Smooth muscle cell (in vitro differentiated cells): ENCODE data around the gene CUL4A. TPM values are rescaled to one million over a fixed set of nuclear protein-coding genes. Genes with fewer than 3 reads are reported as not detected.

Experiments
- DNase-seq: peaks from one replicate; lab custom pipeline; 2025; ENCODE audit not compliant: unreplicated experiment; lab: John Stamatoyannopoulos, UW
- H2AFZ ChIP-seq: fragments of 200-600 bp; sonication (generic); 2 replicates; pipeline ENCODE4 v1.6.0; 2016; ENCODE audit warnings: antibody characterized with exemption, low read depth, mild to moderate bottlenecking
- H3F3A ChIP-seq: fragments of 200-600 bp; sonication (generic); 2 replicates; pipeline ENCODE4 v1.6.0; 2017; ENCODE audit warnings: antibody characterized with exemption, low read depth
- H3K27ac ChIP-seq: fragments of 200-600 bp; sonication (generic); 2 replicates; pipeline ENCODE4 v1.5.1; 2016; ENCODE audit warnings: low read depth, mild to moderate bottlenecking
- H3K27me3 ChIP-seq: fragments of 200-600 bp; sonication (generic); 2 replicates; pipeline ENCODE4 v1.6.1; 2016; ENCODE audit warnings: low read depth, mild to moderate bottlenecking
- H3K36me3 ChIP-seq: fragments of 200-600 bp; sonication (generic); 2 replicates; pipeline ENCODE4 v1.5.1; 2016; ENCODE audit warnings: low read depth
- H3K4me1 ChIP-seq: fragments of 200-600 bp; sonication (generic); 2 replicates; pipeline ENCODE4 v1.5.1; 2016; ENCODE audit warnings: low read depth
- H3K4me2 ChIP-seq: fragments of 200-600 bp; sonication (generic); 2 replicates; pipeline ENCODE4 v1.6.0; 2016; ENCODE audit warnings: mild to moderate bottlenecking
- H3K4me3 ChIP-seq: fragments of 200-600 bp; sonication (generic); 2 replicates; pipeline ENCODE4 v1.5.1; 2016; ENCODE audit warnings: mild to moderate bottlenecking
- H3K79me2 ChIP-seq: fragments of 200-600 bp; sonication (generic); 2 replicates; pipeline ENCODE4 v1.6.0; 2016; ENCODE audit warnings: low read depth, mild to moderate bottlenecking
- H3K9ac ChIP-seq: fragments of 200-600 bp; sonication (generic); 2 replicates; pipeline ENCODE4 v1.6.0; 2016; ENCODE audit warnings: low read depth
- H3K9me3 ChIP-seq: fragments of 200-600 bp; sonication (generic); replicated peaks from 2 replicates; pipeline ENCODE4 v1.5.1; 2016; ENCODE audit warnings: low read depth
- H4K20me1 ChIP-seq: fragments of 200-600 bp; sonication (generic); 2 replicates; pipeline ENCODE4 v1.6.0; 2016; ENCODE audit warnings: low read depth
- CTCF ChIP-seq: fragments of 200-600 bp; sonication (generic); IDR thresholded peaks from 2 replicates; pipeline ENCODE4 v1.5.1; 2017; ENCODE audit warnings: borderline replicate concordance, mild to moderate bottlenecking, antibody characterized with exemption; ENCODE audit not compliant: insufficient read depth, poor library complexity, severe bottlenecking
- WGBS: methylation state at CpG from one replicate; pipeline ENCODE4 v1.1.7; 2016; ENCODE audit warnings: low lambda C conversion rate; 5-methylcytosine and 5-hydroxymethylcytosine counted together
- polyA plus RNA-seq: library from polyadenylated mRNA; unstranded; fragments of >200 nt; fragmentation: Nextera tagmentation; extraction: Ambion mirVana; gene quantifications from 2 replicates; pipeline ENCODE4 v1.2.1, GENCODE V29; 2016
- total RNA-seq: library from RNA; depleted of rRNA; stranded (reverse); fragments of >200 nt; gene quantifications from 2 replicates; pipeline ENCODE4 v1.2.3, GENCODE V29; 2014

CUL4A gene
- total and polyA plus RNA-seq, 2 experiments from 2014 or later: 40.3 to 62.7 TPM

GRCh38 chr13:113208421-113209335 is 735 bp upstream of the CUL4A start, which contains the start of gene PCID2:
TSS of gene PCID2 (minus strand) at chr13:113208669. CDS start at chr13:113208634, 35 bp downstream.
- DNase-seq: peak; percentile 78
- Histone ChIP-seq H3F3A (peaks cover 10% of the 10 kb centered on the region), H3K27ac (peak within 1 kb of the TSS; percentile 96), H3K4me1 (peaks cover 11% of the 10 kb centered on the region), H3K9me3 (no peaks in the 10 kb centered on the region), H3K79me2 (peaks cover 81% of the 10 kb centered on the region), H3K9ac (peak within 1 kb of the TSS; percentile 97), H3K36me3 (no peaks in the 10 kb centered on the region), H3K4me3 (peak within 1 kb of the TSS; percentile 84), H3K27me3 (no peaks in the 10 kb centered on the region), H2AFZ (peak within 1 kb of the TSS; percentile 85), H3K4me2 (peak within 1 kb of the TSS; percentile 97), H4K20me1 (peaks cover 56% of the 10 kb centered on the region)
- no peak for TF ChIP-seq CTCF
- WGBS: under 1% methylated on average over 71 of the region's 103 CpGs

- WGBS: under 1% methylated on average over 46 of the region's 67 CpGs
- no peak for TF ChIP-seq CTCF
- Histone ChIP-seq H3K9me3 (no peaks in the 10 kb centered on the region), H3K27ac (peak overlapping the region; percentile 73), H3K4me2 (peak overlapping the region; percentile 82), H2AFZ (peak overlapping the region; percentile 35), H3K9ac (peak overlapping the region; percentile 1), H3K4me1 (peaks cover 11% of the 10 kb centered on the region), H3K27me3 (no peaks in the 10 kb centered on the region), H4K20me1 (peaks cover 56% of the 10 kb centered on the region), H3K4me3 (peak overlapping the region; percentile 84), H3K79me2 (peaks cover 81% of the 10 kb centered on the region), H3F3A (peaks cover 10% of the 10 kb centered on the region), H3K36me3 (no peaks in the 10 kb centered on the region)
- DNase-seq: peak; percentile 27
These were observed 477 bp downstream of the CUL4A start for GRCh38 chr13:113209759-113210421.

GRCh38 chr13:113210833-113211232 is 1.4 kb downstream of the CUL4A start:
- H3K4me3 ChIP-seq: peak overlapping the region; percentile 84
- no peaks in the 10 kb centered on the region for H3K9me3 ChIP-seq
- H3K9ac ChIP-seq: peak overlapping the region; percentile 1
- H2AFZ ChIP-seq: no peak overlapping the region
- no peak for TF ChIP-seq CTCF
- H3K27ac ChIP-seq: peak overlapping the region; percentile 73
- peaks cover 11% of the 10 kb centered on the region for H3K4me1 ChIP-seq
- no peaks in the 10 kb centered on the region for H3K27me3 ChIP-seq
- H4K20me1 ChIP-seq: peaks cover 56% of the 10 kb centered on the region
- no peak for DNase-seq
- H3K4me2 ChIP-seq: peak overlapping the region; percentile 82
- H3K79me2 ChIP-seq: peaks cover 81% of the 10 kb centered on the region
- peaks cover 9% of the 10 kb centered on the region for H3F3A ChIP-seq
- no peaks in the 10 kb centered on the region for H3K36me3 ChIP-seq
- 87% methylated on average over 6 of the region's 6 CpGs for whole genome bisulfite sequencing
